A673 (cell line): ENCODE data around the gene NCKAP5. TPM values are rescaled to one million over a fixed set of nuclear protein-coding genes. Genes with fewer than 3 reads are reported as not detected.

ENCODE experiments used
- BruUV-seq: library from RNA; stranded (reverse); fragments of 400-500 nt; replicated peaks from 2 replicates; lab custom pipeline; 2021; lab: Mats Ljungman, UMichigan
- CTCF ChIA-PET: fragments of 300-600 bp; sonication (Branson Sonifier 250); formaldehyde crosslinking; loops from one replicate; lab custom pipeline; 2022; ENCODE audit warnings: antibody characterized with exemption; lab: Charles Lee
- POLR2A ChIA-PET: fragments of 300-600 bp; sonication (Branson Sonifier 250); formaldehyde crosslinking; loops from one replicate; lab custom pipeline; 2022; ENCODE audit warnings: antibody characterized with exemption; ENCODE audit not compliant: low non-redundant PET; lab: Charles Lee
- DNase-seq: peaks from one replicate; pipeline ENCODE4 v3.0.0-alpha.2; 2015; ENCODE audit warnings: low spot score
- H3K27ac ChIP-seq: fragments of 200-600 bp; sonication (generic); 2 replicates; pipeline ENCODE4 v1.5.1; 2016; ENCODE audit warnings: mixed run types, low read depth, mild to moderate bottlenecking, mixed read lengths, antibody characterized with exemption, low read length; ENCODE audit not compliant: poor library complexity, severe bottlenecking
- H3K27me3 ChIP-seq: fragments of 200-600 bp; sonication (generic); replicated peaks from 2 replicates; pipeline ENCODE4 v1.6.1; 2017; ENCODE audit warnings: mixed run types, low read depth, mild to moderate bottlenecking, mixed read lengths, antibody characterized with exemption, low read length; ENCODE audit not compliant: insufficient read depth, poor library complexity
- H3K36me3 ChIP-seq: fragments of 200-600 bp; sonication (generic); 2 replicates; pipeline ENCODE4 v1.6.1; 2016; ENCODE audit warnings: mixed run types, mild to moderate bottlenecking, mixed read lengths, antibody characterized with exemption, low read length; ENCODE audit not compliant: insufficient read depth, poor library complexity, severe bottlenecking
- H3K4me1 ChIP-seq: fragments of 200-600 bp; sonication (generic); 2 replicates; pipeline ENCODE4 v1.6.1; 2017; ENCODE audit warnings: mixed run types, mild to moderate bottlenecking, mixed read lengths, antibody characterized with exemption, low read length; ENCODE audit not compliant: insufficient read depth, poor library complexity, severe bottlenecking
- H3K4me3 ChIP-seq: fragments of 200-600 bp; sonication (generic); 2 replicates; pipeline ENCODE4 v1.5.1; 2016; ENCODE audit warnings: low read depth, mixed run types, mild to moderate bottlenecking, mixed read lengths, low read length; ENCODE audit not compliant: poor library complexity, severe bottlenecking
- H3K9me3 ChIP-seq: fragments of 200-600 bp; sonication (generic); 2 replicates; pipeline ENCODE4 v1.6.1; 2016; ENCODE audit warnings: mixed run types, low read depth, mild to moderate bottlenecking, mixed read lengths, antibody characterized with exemption, low read length; ENCODE audit not compliant: poor library complexity, severe bottlenecking
- EZH2 ChIP-seq: fragments of 200-600 bp; sonication (generic); IDR thresholded peaks from 2 replicates; pipeline ENCODE4 v1.6.1; 2017; ENCODE audit warnings: borderline replicate concordance, low read depth, mild to moderate bottlenecking, mixed read lengths, antibody characterized with exemption, low read length; ENCODE audit not compliant: poor library complexity, severe bottlenecking
- intact Hi-C: fragments of 100-400 bp; cut with micrococcal nuclease; formaldehyde crosslinking; loops from one replicate; pipeline ENCODE4 v1.10.0; 2022; ENCODE audit not compliant: unreplicated experiment
- total RNA-seq: library from RNA; stranded (reverse); gene quantifications from 2 replicates; pipeline ENCODE4 v1.2.3, GENCODE V29; 2021
- TF ChIP-seq, protein P1 (sequence below): fragments of 300-800, 200-600 bp; sonication (generic); conservative IDR thresholded peaks from 2 replicates; pipeline ENCODE4 v1.5.1; 2017; ENCODE audit warnings: low read depth, mild to moderate bottlenecking, antibody characterized with exemption, low read length, moderate library complexity, mixed read lengths

The NCKAP5 gene
- total RNA-seq, 1 experiment from 2014 or later, result 26.6 TPM

DNA sequence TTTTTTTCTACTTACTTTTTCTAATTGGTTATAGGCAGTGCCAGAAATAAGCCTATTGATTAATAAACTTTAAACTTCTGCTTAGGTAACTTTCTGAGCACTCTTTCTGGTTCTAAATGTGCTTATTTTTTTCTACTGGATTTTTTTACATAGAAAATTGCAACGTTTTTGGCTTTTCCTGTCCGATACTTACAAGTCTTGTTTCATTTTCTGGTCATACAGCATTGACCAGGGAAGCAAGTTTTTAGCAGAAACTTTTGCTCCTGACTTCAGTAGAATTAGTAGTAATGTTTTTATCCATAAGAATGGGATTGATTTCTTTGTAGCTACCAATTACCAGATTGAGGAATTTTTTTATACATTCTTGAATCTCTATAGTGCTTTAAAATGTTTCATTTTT lies 36.9 kb downstream of the NCKAP5 start:
- no peaks in the 10 kb centered on the region for H3K36me3 ChIP-seq
- TF ChIP-seq, protein P1, sequence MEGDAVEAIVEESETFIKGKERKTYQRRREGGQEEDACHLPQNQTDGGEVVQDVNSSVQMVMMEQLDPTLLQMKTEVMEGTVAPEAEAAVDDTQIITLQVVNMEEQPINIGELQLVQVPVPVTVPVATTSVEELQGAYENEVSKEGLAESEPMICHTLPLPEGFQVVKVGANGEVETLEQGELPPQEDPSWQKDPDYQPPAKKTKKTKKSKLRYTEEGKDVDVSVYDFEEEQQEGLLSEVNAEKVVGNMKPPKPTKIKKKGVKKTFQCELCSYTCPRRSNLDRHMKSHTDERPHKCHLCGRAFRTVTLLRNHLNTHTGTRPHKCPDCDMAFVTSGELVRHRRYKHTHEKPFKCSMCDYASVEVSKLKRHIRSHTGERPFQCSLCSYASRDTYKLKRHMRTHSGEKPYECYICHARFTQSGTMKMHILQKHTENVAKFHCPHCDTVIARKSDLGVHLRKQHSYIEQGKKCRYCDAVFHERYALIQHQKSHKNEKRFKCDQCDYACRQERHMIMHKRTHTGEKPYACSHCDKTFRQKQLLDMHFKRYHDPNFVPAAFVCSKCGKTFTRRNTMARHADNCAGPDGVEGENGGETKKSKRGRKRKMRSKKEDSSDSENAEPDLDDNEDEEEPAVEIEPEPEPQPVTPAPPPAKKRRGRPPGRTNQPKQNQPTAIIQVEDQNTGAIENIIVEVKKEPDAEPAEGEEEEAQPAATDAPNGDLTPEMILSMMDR, result no peak
- TF ChIP-seq EZH2, result no peak
- CTCF ChIA-PET, result no interaction called here
- H3K4me1 ChIP-seq, result peaks cover 52% of the 10 kb centered on the region
- intact Hi-C loops, result no loop called here
- no peak overlapping the region for H3K4me3 ChIP-seq
- H3K9me3 ChIP-seq, result peaks cover 3% of the 10 kb centered on the region
- no TSS peak for BruUV-seq
- H3K27ac ChIP-seq, result peak overlapping the region; percentile 68
- no peaks in the 10 kb centered on the region for H3K27me3 ChIP-seq
- POLR2A ChIA-PET, result no interaction called here
- DNase-seq, result no peak

DNA sequence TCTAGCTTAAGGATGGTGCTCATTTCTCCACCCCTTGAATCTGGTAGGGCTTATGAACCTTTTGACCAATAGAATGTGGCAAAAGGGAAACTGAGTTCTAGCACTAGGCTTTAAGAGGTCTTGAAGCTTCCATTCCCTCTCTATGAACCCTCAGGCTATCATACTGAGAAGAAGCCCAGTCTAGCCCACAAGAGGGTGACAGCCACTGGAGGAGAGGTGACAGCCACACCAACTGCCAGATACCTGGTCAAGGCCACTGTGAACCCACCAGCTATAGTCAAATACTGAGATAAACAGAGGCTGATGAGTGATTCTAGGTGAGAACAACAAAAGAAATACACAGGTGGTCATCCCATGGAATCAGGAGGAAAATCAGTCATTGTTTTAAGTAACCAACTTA lies 37.6 kb downstream of the NCKAP5 start:
- Histone ChIP-seq H3K9me3 (no peaks in the 10 kb centered on the region), H3K27ac (no peak overlapping the region), H3K36me3 (no peaks in the 10 kb centered on the region), H3K27me3 (no peaks in the 10 kb centered on the region), H3K4me1 (peaks cover 55% of the 10 kb centered on the region), H3K4me3 (no peak overlapping the region)
- intact Hi-C loops, result no loop called here
- DNase-seq, result no peak
- ChIA-PET POLR2A (no interaction called here), CTCF (no interaction called here)
- no TSS peak for BruUV-seq
- no peak for TF ChIP-seq EZH2
- TF ChIP-seq, protein P1, result no peak

DNA sequence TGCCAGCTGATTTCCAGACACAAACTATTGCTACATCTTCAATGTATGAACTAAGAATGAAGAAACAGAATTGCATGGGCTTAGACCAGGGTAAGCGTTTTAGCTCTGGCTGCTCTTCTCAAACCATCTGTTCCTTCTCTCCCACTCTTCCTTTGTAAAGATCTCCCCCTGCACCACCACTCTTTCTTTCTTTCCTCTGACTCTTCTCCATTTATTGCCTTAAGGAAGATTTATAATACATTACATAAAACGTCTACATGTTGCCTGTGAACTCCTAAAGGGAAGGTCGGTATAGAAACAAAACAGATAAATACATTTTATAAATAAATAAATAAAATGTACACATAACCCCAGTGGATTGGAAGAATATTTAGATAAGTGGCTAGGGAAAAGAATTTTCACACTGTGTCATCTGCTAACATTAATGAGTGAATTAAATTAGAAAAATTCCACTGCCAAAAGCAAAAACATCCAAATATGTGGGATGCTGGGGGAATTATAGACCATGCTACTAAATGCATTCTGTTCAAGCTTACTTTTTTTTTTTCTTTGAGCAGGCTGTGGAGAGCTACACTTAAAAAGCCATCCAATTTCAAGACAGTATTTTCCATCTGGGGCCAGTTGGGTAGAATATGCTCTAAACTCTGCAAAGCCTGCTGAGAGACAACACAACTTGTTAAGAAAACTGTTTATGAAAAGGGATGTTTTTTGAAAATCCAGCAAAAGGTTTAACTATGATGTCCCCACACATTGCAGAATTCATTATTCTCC lies 41.5 kb downstream of the NCKAP5 start:
- BruUV-seq, result TSS peak; percentile 92
- H3K36me3 ChIP-seq, result no peaks in the 10 kb centered on the region
- peaks cover 73% of the 10 kb centered on the region for H3K4me1 ChIP-seq
- no peak for TF ChIP-seq EZH2
- TF ChIP-seq, protein P1, result no peak
- intact Hi-C loops, result loop anchor here (1.0 to 10.0 kb wide), 5 partner anchors 35 to 318 kb away; no protein-coding TSS in a partner anchor
- CTCF ChIA-PET, result interaction anchor here (1.3 to 1.8 kb wide), 4 partner anchors 28 to 317 kb away, joined by 4 to 12 read pairs (median 4); no protein-coding TSS in a partner anchor
- H3K9me3 ChIP-seq, result no peaks in the 10 kb centered on the region
- no peaks in the 10 kb centered on the region for H3K27me3 ChIP-seq
- POLR2A ChIA-PET, result interaction anchor here (0.6 to 0.7 kb wide), 2 partner anchors 29 to 40 kb away, joined by 3 to 18 read pairs; no protein-coding TSS in a partner anchor
- no peak overlapping the region for H3K4me3 ChIP-seq
- DNase-seq, result peak; percentile 92
- H3K27ac ChIP-seq, result peak overlapping the region; percentile 98
